Esophagus squamous epithelium (tissue), 5 donors: Measurements from ENCODE around the gene DCUN1D2. TPM values are rescaled to one million over a fixed set of nuclear protein-coding genes. Genes with fewer than 3 reads are reported as not detected.

Experiments
- DNase-seq: peaks from one replicate; lab custom pipeline; 2025; lab: John Stamatoyannopoulos, UW
- H3K27ac ChIP-seq, 4 donors: fragments of 200-600 bp; sonication (generic); one replicate each; pipeline ENCODE4 v1.5.1; 2016 to 2019; ENCODE audit warnings: mild to moderate bottlenecking in 1 of 4
- H3K27me3 ChIP-seq, 4 donors: fragments of 200-600 bp; sonication (generic); 1 replicate in 3 of 4; 2 replicates in 1 of 4; pipeline versions ENCODE4 v1.5.1 to v1.6.0; 2017 to 2021; ENCODE audit warnings: antibody characterized with exemption in 1 of 4
- H3K36me3 ChIP-seq, 3 donors: fragments of 200-600 bp; sonication (generic); one replicate each; pipeline ENCODE4 v1.5.1; 2016 to 2019
- H3K4me1 ChIP-seq, 3 donors: fragments of 200-600 bp; sonication (generic); one replicate each; pipeline ENCODE4 v1.5.1; 2017 to 2019
- H3K4me3 ChIP-seq, 4 donors: fragments of 200-600 bp; sonication (generic); 1 replicate in 3 of 4; 2 replicates in 1 of 4; pipeline ENCODE4 v1.5.1; 2016 to 2019; ENCODE audit warnings: mild to moderate bottlenecking in 2 of 4, moderate library complexity in 1 of 4
- H3K9me3 ChIP-seq, 3 donors: fragments of 200-600 bp; sonication (generic); one replicate each; pipeline ENCODE4 v1.5.1; 2016 to 2019
- CTCF ChIP-seq, 6 experiments: fragments of 450-650 bp in 4 of 6; fragments of 200-600 bp in 2 of 6; sonication (generic) in 2 of 6; IDR thresholded peaks; one replicate each; pipeline ENCODE4 v1.5.1; 2016 to 2019; ENCODE audit warnings: antibody characterized with exemption in 6 of 6, mild to moderate bottlenecking in 4 of 6, moderate library complexity in 4 of 6
- POLR2A ChIP-seq, 4 donors: fragments of 450-650 bp; IDR thresholded peaks; one replicate each; pipeline ENCODE4 v1.6.1; 2017; ENCODE audit warnings: antibody characterized with exemption in 4 of 4, mild to moderate bottlenecking in 4 of 4, moderate library complexity in 3 of 4
- WGBS, 2 donors: methylation state at CpG; one replicate each; pipeline ENCODE4 v1.1.5; 2018; 5-methylcytosine and 5-hydroxymethylcytosine counted together
- intact Hi-C: fragments of 100-400 bp; cut with DNase I; formaldehyde crosslinking; loops from one replicate; pipeline ENCODE4 v1.15.0; 2022
- total RNA-seq, 4 donors: library from RNA; depleted of rRNA; stranded (reverse); fragments of >200 nt; gene quantifications; one replicate each; pipeline ENCODE4 v1.1.0, GENCODE V29; 2016
- donor health status: DM: yes; HTN: yes; CAD: no.

Gene DCUN1D2
- total RNA-seq, 4 donors from 2014 or later, result 4.7 to 14.1 (median 7.7) TPM

GRCh38 chr13:113430378-113431110 lies 60.0 kb downstream of the DCUN1D2 start:
- Histone ChIP-seq H3K27me3 (no peaks in the 10 kb centered on the region), H3K9me3 (no peaks in the 10 kb centered on the region), H3K4me3 (no peak overlapping the region), H3K4me1 (no peaks in the 10 kb centered on the region), H3K36me3 (no peaks in the 10 kb centered on the region), H3K27ac (no peak overlapping the region)
- DNase-seq, result no peak
- TF ChIP-seq POLR2A (IDR thresholded peaks at IDR 0.05) (no peak), CTCF (IDR thresholded peaks at IDR 0.05) (no peak)
- intact Hi-C loops, result no loop called here
- WGBS, 2 donors, result 90 to 93% methylated on average over 16 to 19 of the region's 23 CpGs

- intact Hi-C loops, result no loop called here
- Histone ChIP-seq H3K27me3 (no peaks in the 10 kb centered on the region), H3K4me1 (no peaks in the 10 kb centered on the region), H3K27ac (no peak overlapping the region), H3K9me3 (no peaks in the 10 kb centered on the region), H3K4me3 (no peak overlapping the region), H3K36me3 (no peaks in the 10 kb centered on the region)
- WGBS, 2 donors, result 75 to 87% methylated on average over 10 to 13 of the region's 16 CpGs
- TF ChIP-seq CTCF (IDR thresholded peaks at IDR 0.05), result no peak
- TF ChIP-seq POLR2A (IDR thresholded peaks at IDR 0.05), result no peak
- no peak for DNase-seq
These were observed 60.9 kb downstream of the DCUN1D2 start for GRCh38 chr13:113429608-113429985.

- H3K4me3 ChIP-seq, result no peak overlapping the region
- no peaks in the 10 kb centered on the region for H3K4me1 ChIP-seq
- no peaks in the 10 kb centered on the region for H3K36me3 ChIP-seq
- intact Hi-C loops, result no loop called here
- H3K27ac ChIP-seq, result no peak overlapping the region
- H3K9me3 ChIP-seq, result no peaks in the 10 kb centered on the region
- TF ChIP-seq POLR2A (IDR thresholded peaks at IDR 0.05) (no peak), CTCF (IDR thresholded peaks at IDR 0.05) (no peak)
- no peaks in the 10 kb centered on the region for H3K27me3 ChIP-seq
- WGBS, 2 donors, result 96 to 100% methylated on average over 1 to 13 of the region's 45 CpGs
- no peak for DNase-seq
These were observed 61.5 kb downstream of the DCUN1D2 start for GRCh38 chr13:113428871-113429607.

GRCh38 chr13:113428469-113428865 lies 62.0 kb downstream of the DCUN1D2 start:
- no peak for DNase-seq
- intact Hi-C loops, result no loop called here
- Histone ChIP-seq H3K36me3 (no peaks in the 10 kb centered on the region), H3K27ac (no peak overlapping the region), H3K4me3 (no peak overlapping the region), H3K27me3 (no peaks in the 10 kb centered on the region), H3K9me3 (no peaks in the 10 kb centered on the region), H3K4me1 (no peaks in the 10 kb centered on the region)
- TF ChIP-seq CTCF (IDR thresholded peaks at IDR 0.05) (no peak), POLR2A (IDR thresholded peaks at IDR 0.05) (no peak)
- WGBS, 2 donors, result 85% methylated on average over 11 of the region's 17 CpGs; no CpG with 5 or more reads in 1 of the 2 donors
